Adipose tissue (tissue), 3 donors: ENCODE results near the gene NCKIPSD. TPM values are rescaled to one million over a fixed set of nuclear protein-coding genes. Genes with fewer than 3 reads are reported as not detected.

Experiments
- H3K27ac ChIP-seq: one replicate; pipeline ENCODE4 v1.5.1; 2013; ENCODE audit warnings: low read depth, low read length
- WGBS, 3 donors: extraction: QIAGEN DNeasy Blood & Tissue Kit; methylation state at CpG; one replicate each; pipeline ENCODE4 v1.1.7; 2013; 5-methylcytosine and 5-hydroxymethylcytosine counted together
- polyA plus RNA-seq, 3 donors: library from polyadenylated mRNA; stranded (reverse); fragments of 200-250 nt; gene quantifications; one replicate each; pipeline ENCODE4 v1.2.3, GENCODE V29; 2013
- donor health status: healthy with polysubstance abuse.
- donor health status: Bipolar disorder and iron deficiency.
- donor health status: healthy.

Gene NCKIPSD
- polyA plus RNA-seq, 3 donors: 9.2 to 13.9 (median 13.5) TPM

GRCh38 chr3:48682786-48683185, 2.9 kb downstream of the NCKIPSD start:
- H3K27ac ChIP-seq: no peak overlapping the region
- 83 to 94% (median 91%) methylated on average over 9 of the region's 9 CpGs for WGBS, 3 donors

GRCh38 chr3:48681974-48682610, 3.6 kb downstream of the NCKIPSD start:
- no peak overlapping the region for H3K27ac ChIP-seq
- WGBS, 3 donors: 93 to 96% (median 96%) methylated on average over 17 of the region's 17 CpGs

- no peak overlapping the region for H3K27ac ChIP-seq
- WGBS, 3 donors: 94 to 97% (median 96%) methylated on average over 4 to 7 of the region's 7 CpGs
These were observed 4.2 kb downstream of the NCKIPSD start for GRCh38 chr3:48681541-48681880.

GRCh38 chr3:48680811-48681540, 4.7 kb downstream of the NCKIPSD start:
- H3K27ac ChIP-seq: no peak overlapping the region
- WGBS, 3 donors: 90 to 97% (median 94%) methylated on average over 17 of the region's 17 CpGs

- WGBS, 3 donors: 87 to 92% (median 87%) methylated on average over 19 to 20 of the region's 20 CpGs
- H3K27ac ChIP-seq: no peak overlapping the region
These were observed 6.0 kb downstream of the NCKIPSD start for GRCh38 chr3:48679411-48680391.

- H3K27ac ChIP-seq: no peak overlapping the region
- 94% methylated on average over 24 of the region's 24 CpGs for WGBS, 3 donors
These were observed 6.9 kb downstream of the NCKIPSD start for GRCh38 chr3:48678566-48679380.

GRCh38 chr3:48678056-48678455, 7.7 kb downstream of the NCKIPSD start:
- no peak overlapping the region for H3K27ac ChIP-seq
- 72 to 79% (median 76%) methylated on average over 4 of the region's 4 CpGs for WGBS, 3 donors

GRCh38 chr3:48674505-48674904, 11.2 kb downstream of the NCKIPSD start:
- H3K27ac ChIP-seq: no peak overlapping the region
- 91 to 94% (median 93%) methylated on average over 9 of the region's 9 CpGs for WGBS, 3 donors

GRCh38 chr3:48672522-48672921, 13.2 kb downstream of the NCKIPSD start:
- 50 to 64% (median 53%) methylated on average over 1 of the region's 1 CpG for WGBS, 3 donors
- H3K27ac ChIP-seq: no peak overlapping the region

GRCh38 chr3:48664929-48665328, 20.8 kb downstream of the NCKIPSD start:
- H3K27ac ChIP-seq: no peak overlapping the region
- 89 to 95% (median 93%) methylated on average over 4 of the region's 4 CpGs for WGBS, 3 donors

- H3K27ac ChIP-seq: no peak overlapping the region
- 55 to 66% (median 60%) methylated on average over 11 of the region's 11 CpGs for WGBS, 3 donors
These were observed 21.4 kb downstream of the NCKIPSD start for GRCh38 chr3:48664313-48664644.

- 1% methylated on average over 66 of the region's 66 CpGs for WGBS, 3 donors
- H3K27ac ChIP-seq: no peak overlapping the region
These were observed 22.0 kb downstream of the NCKIPSD start for GRCh38 chr3:48663489-48664312.

GRCh38 chr3:48662753-48663488, 22.8 kb downstream of the NCKIPSD start, which contains the start of gene CELSR3:
Gene CELSR3, minus strand, starts transcription at chr3:48662886. Its CDS starts 252 bp downstream, at chr3:48662634.
- 2 to 3% (median 2%) methylated on average over 40 to 49 of the region's 52 CpGs for WGBS, 3 donors
- H3K27ac ChIP-seq: no peak within 1 kb of the TSS

GRCh38 chr3:48662145-48662752, 23.5 kb downstream of the NCKIPSD start:
- 1 to 4% (median 2%) methylated on average over 31 to 41 of the region's 46 CpGs for WGBS, 3 donors
- H3K27ac ChIP-seq: no peak overlapping the region

GRCh38 chr3:48661501-48662144, 24.1 kb downstream of the NCKIPSD start:
- 2% methylated on average over 59 to 67 of the region's 67 CpGs for WGBS, 3 donors
- H3K27ac ChIP-seq: no peak overlapping the region

- H3K27ac ChIP-seq: no peak overlapping the region
- WGBS, 3 donors: 49 to 59% (median 54%) methylated on average over 60 to 61 of the region's 61 CpGs
These were observed 24.8 kb downstream of the NCKIPSD start for GRCh38 chr3:48660800-48661400.
